AG08395 (cell line): ENCODE data around the gene STRA8.
A peak's percentile ranks its signal among the peaks of the same experiment; 100 is the strongest.

Experiments used
- DNase-seq: peaks from one replicate; pipeline ENCODE4 v3.0.0; 2012; ENCODE audit warnings: mixed read lengths, low spot score

Gene STRA8, protein sequence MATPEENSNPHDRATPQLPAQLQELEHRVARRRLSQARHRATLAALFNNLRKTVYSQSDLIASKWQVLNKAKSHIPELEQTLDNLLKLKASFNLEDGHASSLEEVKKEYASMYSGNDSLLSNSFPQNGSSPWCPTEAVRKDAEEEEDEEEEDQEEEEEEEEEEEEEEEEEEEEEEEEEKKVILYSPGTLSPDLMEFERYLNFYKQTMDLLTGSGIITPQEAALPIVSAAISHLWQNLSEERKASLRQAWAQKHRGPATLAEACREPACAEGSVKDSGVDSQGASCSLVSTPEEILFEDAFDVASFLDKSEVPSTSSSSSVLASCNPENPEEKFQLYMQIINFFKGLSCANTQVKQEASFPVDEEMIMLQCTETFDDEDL

DNA sequence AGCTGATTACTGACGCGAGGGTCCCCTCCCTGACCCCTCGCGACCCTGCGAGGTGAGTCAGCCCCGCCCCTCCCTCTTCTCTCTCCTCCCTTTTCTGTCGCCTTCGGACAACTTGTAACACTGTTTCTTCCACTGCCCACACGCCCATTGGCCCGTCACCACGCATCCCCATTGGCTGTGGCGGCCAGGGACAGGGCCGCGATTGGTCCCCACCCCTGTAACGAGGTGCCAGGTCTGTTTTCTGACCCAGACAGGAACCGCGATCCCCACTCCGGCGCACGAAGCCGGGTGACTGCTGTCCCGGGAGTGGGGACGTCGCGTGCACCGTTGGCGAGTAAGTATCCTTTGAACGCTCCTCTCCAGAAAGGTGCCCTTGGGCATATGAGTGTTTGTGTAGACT lies at the start of gene STRA8:
STRA8 (plus strand) TSS at position 269 of the 400 bp plus-strand sequence. CDS start 6,687 bp downstream, outside the sequence.
- no peak for DNase-seq

DNA sequence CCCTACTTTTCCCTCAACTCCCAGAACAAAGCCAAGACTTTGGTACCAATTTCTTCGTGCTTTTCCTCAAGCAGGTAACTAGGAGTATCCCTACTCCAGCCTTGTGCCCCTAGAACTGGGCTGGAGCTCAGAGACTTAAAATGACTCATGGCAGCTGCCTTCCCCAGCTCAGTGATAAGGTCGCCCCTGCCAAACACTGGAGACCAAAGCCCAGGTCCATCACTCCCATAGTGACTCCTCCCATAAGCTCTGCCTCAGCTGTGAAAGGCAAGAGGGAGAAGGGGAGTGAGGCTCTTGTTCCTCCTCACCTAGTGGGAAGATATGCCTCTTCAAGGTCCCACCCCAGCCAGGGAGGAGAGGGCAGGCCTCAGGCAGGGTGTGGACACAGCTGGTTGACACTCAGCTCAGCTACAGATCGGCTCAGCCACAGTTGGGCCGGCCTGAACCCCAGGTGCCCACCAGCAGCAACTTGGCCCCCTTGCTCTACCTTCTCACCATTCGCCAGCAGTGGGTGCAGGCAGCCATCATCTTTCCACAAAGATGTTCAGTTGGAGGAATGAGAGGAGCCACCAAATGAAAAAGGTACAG lies 49.3 kb upstream of the STRA8 start:
- no peak for DNase-seq

DNA sequence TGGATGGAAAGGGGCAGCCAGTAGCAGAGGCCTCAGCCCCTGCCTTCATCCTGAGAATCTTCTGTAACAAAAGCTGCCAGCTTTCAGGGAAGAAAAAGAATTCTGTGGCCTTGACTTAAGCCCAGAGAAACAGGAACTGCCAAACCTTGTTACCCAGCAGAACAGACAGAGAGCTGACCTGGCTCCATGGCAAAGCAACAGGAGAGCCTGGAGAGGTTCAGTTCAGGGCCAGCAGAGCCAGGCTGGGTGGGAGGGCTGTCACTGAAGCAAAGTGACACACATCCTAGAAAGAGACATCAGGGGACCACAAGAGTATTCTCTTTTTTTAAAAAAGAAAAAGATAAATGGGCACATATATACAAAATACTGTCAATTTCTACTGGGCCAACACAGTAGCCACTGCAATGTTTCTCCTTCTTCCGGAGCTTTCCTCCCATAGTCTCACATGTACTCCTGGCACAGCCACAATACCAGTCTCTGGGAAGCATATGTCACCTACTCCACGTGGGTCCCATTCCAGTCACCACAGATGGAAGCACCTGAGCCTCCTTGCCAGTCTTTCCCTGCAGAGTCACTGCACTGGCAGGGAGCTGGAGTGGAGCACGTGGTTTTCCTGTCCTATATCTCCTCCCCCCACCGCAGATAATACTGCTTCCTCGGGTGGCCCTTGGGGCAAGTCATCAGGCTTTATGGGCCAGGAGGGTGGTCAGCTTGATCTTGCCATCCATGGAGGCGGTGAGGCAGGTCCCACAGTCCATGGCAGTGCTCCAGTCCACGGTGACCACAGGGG lies 48.0 kb upstream of the STRA8 start:
- no peak for DNase-seq

DNA sequence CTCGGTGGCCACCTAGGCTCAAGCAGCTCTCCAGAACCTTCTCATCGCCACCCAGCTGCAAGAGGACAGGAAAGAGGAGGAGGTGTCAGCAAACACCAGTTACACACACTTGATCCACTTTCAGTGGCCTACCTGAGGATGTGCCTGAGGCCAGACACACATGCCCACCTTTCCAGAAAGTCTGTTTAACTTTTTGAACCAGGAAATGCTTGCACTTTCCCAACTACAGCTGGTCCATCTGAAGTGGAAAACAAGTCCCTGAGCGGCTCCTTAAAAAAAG lies 47.4 kb upstream of the STRA8 start:
- DNase-seq: no peak

DNA sequence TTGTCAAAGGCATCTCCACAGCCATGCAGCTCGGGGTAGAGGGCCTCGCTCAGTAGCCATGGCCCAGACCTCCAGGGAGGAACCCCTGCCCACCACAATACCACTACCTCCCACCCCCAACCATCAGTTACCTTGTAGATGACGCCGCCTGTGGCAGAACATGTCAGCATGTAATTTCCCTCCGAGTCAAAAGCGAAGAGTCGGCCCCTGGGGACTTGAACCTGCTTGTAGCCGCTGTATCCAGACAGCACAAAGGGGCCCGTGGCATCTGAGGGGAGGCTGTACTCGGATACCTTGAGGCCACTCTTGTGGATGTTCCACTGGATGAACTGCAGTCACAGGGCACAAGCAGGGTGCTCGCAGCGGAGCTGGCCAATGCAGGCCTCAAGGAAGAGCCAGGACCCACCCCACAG lies 46.8 kb upstream of the STRA8 start:
- DNase-seq: no peak

DNA sequence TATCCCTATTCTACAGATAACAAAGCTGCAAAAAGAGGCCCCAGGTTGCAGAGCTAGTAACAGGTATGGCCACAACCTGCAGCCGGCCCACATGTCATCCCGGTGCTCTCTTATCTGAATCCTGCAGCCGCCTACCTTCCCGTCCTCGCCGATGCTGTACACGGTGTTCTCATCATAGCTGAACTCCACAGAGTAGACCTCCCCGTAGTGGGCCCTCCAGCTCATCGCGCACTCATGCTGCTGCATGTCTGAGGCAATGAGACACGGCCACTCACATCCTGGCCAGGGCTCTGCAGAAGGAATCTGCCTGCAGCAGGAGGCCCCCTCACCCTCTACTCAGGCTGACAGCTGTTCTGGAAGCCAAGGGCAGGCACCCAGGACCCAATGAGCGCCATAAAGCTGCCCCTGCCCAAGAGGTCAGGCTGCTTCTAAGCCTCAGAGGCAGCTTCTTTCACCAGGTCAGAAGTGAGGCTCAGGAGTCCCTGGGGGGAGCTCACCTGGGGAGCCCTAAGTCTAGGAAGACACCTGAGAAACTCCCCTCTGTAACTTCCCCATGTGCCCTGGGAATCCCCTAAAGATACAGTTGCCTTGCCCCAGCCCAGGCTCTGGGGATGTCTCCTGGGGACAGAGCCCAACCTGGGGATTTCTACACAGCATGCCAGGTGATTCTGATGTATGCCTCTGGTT lies 45.2 kb upstream of the STRA8 start:
- DNase-seq: no peak

DNA sequence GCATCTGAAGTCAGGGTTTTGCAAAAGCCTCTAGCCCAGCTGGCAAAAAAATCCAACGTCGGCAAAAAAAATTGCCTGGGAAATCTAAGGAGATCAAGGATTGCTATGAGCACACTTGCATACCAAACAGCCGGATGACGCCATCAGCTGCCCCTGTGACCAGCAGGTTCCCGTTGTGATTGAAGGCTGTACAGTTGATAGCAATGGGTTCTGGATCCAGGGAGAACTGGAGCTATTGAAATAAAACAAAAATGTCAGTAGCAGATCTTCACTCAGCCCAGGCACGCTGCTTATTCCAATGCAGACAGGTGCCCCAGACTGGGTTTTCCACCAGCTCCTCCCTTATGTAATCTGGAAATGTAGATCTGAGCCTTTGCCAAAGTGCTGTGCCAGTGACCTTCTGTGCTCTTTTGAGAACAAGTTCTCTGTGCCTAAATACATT lies 44.4 kb upstream of the STRA8 start:
- no peak for DNase-seq

DNA sequence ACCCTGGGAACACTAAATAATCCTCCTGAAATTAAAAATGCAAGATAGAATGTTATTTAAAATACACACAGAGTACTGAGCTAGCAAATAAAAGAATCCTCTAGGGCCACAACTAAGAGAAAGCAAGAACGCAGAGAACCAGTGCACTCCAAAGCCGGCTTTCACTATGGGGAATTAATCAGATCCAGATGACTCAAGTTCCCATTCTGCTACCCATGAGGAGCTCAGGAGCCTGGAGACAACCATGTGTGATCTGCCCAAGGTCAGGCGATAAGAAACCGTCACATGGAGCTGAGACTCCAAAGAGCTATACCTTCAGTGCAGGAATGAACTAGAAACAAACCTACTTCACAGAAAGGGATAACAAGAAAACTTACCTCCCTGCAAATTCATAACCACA lies 43.7 kb upstream of the STRA8 start:
- peak; percentile 54 for DNase-seq

DNA sequence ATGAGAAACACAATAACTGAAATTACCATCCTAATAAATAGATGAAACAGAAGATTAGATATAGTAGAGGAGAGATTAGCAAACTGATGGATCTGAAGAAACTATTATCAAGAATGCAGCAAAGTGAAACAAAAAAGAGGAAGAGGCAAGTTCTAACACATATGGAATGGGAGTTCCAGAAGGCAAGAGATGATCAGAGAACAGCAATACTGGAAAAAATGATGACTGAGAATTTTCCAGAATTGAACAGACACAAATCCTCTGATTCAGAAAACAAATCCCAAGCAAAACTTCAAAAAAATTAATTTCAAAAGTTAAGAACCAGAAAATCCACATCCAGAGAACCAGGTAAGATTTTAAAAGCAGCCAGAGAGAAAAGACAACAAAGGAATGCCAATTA lies 42.9 kb upstream of the STRA8 start:
- no peak for DNase-seq

DNA sequence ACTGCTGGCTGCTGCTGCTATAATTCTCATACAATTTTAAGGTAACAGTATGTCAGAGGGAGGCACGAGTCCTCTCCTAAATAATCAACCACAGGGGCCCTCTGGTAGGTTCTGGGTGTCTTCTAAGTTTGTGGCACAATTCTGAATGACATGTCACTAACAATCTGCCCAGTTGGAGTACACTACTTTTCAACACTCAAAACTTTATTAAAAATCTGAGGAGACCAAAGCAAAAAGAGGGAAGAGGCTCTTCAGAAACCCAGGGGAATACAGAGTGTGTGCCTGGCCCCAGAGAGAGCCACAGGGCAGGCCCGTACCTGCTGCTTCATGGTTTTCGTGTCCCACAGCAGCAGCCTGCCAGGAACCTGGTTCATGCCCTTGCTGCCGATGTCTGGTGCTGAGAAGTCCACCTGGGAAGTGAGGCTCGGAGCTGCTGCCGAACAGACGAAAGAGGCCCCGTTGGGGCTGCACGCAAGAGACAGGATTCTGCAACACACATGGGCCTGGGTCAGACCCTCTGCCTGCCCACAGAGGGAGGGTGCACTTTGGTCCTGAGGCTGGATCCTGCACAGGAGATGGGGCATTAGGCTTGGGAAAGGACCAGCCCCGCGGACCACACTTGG lies 40.6 kb upstream of the STRA8 start:
- DNase-seq: no peak

DNA sequence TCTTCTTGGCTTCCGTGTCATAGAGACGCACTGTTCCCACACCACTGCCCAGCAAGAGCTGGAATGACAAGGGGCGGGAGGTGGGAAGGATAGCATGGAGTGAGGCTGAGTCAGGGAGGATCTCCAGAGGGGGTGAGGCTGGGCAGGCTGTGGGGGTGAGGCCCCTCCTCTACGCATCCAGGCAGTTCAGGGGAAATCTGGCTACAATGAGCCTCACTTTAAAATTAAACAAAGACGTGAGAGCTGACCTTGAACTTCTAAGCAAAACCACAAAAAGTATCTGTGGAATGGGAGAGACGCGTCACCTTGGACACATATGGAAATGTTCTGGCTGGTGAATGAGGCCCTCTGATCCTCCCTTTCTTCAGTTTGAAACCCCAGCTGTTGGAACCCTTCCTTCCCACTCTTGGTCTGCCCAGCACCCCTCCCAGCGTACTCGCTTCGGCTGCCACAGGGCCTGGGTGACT lies 40.0 kb upstream of the STRA8 start:
- DNase-seq: peak; percentile 79

DNA sequence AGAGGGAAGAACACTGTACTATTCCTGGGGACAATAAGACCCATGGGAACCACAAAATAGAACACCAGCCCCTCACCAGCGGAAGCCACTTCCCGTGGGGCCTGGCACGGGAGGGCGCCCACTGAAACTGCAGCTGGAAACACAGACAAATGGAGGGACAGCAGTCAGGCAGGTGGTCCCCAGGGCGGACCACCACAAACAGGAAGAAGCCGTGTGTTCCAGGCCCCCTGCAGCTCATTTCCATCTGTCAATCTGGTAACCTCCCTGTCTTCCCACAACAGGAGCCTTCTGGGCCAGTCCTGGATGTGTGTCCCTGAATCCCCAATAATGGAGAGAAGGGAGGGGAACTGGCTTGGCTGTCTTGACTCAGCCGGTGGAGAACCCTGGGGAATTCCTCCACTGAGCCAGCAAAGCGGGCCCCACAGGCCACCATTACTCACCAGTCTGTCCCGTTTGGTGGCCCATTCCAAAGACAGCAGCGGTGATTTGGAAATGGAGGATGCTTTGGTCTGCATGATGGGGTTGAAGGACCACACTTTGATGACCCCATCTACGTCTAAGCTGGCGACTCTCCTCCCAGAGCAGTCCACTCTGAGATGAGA lies 39.0 kb upstream of the STRA8 start:
- DNase-seq: peak; percentile 28

DNA sequence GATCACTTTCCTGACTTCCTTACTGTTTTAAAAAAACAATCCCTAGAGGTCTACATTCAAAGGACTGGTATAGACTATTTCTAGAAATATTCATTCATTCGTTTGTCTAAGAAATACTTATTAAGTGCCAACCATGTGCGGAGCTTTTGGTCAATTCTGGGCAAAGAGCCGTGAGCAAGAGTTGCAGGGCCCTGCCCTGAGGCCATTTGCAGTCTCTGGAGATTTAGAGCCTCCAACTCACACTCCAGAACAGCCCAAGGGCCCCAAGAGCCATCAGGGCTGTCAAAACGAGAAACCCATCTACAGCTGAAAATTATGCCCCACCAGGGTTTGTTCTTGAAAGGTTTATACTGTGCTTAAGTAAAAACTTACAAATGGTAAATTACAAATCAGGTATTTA lies 38.5 kb upstream of the STRA8 start:
- no peak for DNase-seq

DNA sequence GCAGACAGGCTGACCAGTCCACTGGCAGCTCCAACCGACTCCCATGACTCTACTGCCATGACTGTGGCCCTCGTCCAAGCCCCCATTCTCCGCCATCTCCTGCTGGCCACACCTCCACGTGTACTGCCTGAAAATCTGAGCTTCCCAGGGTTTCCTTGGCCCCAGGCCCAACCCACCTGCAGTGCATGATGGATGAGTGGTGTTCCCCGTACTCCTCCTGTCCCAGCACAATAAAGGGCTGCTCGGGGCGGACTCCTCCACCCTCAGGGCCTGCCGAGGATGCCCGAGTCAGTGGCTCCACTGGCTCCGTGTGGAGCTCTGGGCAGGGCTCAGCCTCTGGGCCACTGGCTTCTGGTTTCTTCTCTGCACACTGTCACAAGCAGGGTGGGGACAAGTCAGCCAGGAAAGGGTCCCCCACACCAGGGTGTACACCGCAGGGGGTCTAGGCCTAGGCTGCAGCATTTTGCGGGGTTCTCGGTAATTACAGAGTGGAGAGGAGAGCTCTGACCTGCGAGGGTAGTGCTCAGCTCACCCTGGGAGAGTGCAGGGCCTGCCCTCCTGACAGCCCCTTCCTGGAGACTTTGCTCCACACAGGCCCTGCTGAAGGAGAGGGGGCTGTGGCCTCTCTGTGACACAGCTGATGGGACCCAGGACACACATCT lies 37.5 kb upstream of the STRA8 start:
- DNase-seq: no peak

DNA sequence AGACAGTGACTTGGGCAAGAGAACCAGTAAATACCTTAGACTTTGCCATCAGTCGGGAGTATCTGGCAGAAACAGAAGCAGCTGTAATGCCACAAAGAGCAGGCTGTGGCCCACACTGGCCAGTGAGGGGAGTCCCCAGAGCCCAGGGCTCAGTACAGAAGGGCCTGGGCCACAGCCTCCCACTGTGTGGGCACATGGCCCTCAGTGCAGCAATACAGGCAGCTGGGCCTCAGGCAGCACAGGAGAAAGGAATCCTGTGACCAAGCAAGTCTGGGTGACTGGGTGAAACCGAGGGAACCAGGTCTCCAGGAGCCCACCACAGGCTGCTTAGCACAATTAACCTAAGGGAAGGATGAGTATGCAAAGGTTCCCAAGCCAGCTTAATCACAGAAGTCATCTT lies 36.3 kb upstream of the STRA8 start:
- no peak for DNase-seq

DNA sequence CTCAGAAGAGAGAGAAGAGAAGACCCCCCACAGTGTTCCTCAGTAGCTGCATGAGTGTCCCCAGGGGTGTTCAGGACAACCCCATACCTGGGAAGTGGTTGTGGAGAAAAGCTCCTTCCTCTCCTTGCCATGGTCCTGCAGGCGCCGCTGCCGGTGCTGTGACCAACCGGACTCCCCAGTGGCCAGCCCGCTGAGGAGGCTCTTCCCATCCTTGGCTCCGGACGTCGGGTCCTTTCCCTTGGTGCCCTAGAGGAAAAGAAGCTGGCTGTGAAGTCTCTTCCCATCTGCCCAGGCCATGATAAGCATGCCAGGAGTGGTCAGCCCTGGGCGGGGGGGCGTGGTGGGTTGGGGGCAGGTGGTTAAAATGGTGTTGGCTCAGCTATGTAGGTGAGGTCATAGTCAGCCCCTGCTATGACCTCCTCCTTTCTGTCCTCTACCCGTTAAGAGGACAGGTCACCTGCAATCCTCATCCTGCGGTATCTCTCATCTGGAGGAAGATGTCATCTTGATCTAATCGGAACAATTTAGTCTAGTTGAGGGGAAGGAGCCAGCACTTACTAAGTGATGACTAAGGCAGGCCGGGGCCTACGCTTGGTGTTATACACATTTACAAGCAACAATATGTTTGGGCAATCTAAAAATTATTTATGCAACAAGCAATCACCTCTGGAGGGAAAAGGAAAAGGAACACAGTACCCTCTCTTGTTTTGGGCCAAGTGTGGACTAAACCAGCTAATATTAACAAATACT lies 35.6 kb upstream of the STRA8 start:
- no peak for DNase-seq

DNA sequence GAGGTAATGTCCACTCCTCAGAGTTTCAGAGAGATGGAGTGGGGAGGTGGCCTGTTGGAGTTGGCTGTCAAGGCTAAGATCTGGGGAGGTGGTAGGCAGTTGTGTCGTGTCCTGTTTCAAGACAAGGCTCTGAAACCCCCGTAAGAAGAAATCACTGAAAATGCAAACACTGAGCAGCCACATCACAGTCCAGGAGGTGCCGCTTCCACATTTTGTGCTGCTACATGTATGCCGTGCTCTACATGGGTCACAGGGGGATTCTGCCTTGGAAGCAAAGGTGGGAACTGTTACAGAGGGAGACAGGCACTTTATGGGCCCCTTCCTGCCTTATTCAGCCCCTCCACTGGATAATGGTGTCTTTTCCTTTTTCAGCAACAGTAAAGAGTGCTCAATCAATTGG lies 34.2 kb upstream of the STRA8 start:
- DNase-seq: no peak

DNA sequence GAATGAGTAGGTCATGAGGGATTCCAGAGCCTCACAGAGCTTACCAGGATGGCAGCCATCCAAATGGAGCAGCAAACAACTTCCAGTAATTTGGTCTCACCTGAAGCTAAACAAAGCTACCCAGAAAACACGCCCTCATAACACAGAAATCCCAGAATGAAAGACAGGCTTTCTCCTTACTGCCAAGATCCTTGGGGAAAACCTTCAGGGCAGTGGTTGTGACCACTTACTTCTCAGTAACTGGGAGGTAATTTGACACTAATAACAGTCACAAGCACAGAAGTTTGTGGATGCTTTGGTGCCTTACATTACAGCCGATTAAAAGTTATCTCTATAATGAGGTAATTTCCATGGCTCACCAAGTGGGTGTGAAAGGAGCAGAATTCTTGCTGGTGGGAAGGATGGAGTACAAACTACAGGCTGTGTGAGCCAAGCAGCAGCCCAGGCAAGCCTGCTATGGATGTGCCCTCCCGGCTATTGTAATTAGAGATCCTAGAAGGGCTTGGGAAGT lies 32.8 kb upstream of the STRA8 start:
- DNase-seq: no peak

DNA sequence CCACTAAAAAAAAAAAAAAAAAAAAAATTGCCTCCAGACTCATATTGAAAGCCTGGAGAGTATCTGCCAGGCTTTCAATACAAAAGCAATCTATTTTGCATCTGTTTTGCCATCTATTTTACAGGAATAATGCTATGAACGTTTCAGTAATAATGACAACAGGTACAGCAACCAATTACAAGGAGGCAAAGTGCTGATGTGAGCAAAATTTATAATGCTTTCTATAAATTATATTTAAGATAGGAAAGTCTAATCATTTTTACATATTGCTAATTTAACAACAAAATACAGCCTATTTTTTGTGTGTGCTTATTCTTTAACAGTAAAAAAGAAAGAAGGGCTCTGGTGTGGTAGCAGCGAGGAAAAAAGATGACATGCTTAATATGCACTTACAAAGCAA lies 32.3 kb upstream of the STRA8 start:
- no peak for DNase-seq

DNA sequence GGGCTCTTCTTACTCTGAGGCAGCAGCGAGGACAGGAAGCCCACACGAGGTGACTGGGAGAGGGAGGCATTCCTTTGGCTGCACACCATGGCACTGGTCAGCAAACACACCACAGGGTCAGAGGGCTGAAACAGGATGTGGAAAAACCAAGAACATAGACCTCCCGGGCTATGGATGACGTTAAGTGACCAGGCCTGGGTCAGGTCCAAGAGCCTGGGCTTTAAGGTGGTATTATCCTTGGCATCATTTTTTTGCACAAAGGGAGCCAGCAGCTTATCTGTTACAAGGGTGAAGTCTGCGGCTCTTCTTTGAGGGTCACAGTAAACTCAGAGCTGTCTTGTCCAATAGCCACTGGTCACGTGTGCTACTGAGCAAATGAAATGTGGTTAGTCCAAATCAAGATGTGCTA lies 29.3 kb upstream of the STRA8 start:
- no peak for DNase-seq
